NCI-H345 treated with DMSO at 0.1 percent for 48 hours (cell line): ENCODE measurements around the gene DDX11.
"Not testable (repeated sequence)": the region's sequence is repeated elsewhere in the genome, so short reads cannot be mapped to it uniquely, and the experiment has no call there.

ENCODE experiments used
- DNase-seq: peaks from one replicate; lab custom pipeline; 2025; ENCODE audit not compliant: unreplicated experiment; lab: John Stamatoyannopoulos, UW

The DDX11 gene

GRCh38 chr12:31121022-31121728, 47.5 kb downstream of the DDX11 start:
- DNase-seq: not testable (repeated sequence)

- no peak for DNase-seq
These were observed 48.8 kb downstream of the DDX11 start for GRCh38 chr12:31122481-31122880.

GRCh38 chr12:31124158-31124557, 50.5 kb downstream of the DDX11 start:
- DNase-seq: not testable (repeated sequence)

GRCh38 chr12:31125171-31125570, 51.5 kb downstream of the DDX11 start:
- not testable (repeated sequence) for DNase-seq

GRCh38 chr12:31127209-31127848, 53.7 kb downstream of the DDX11 start:
- not testable (repeated sequence) for DNase-seq

- DNase-seq: not testable (repeated sequence)
These were observed 62.9 kb downstream of the DDX11 start for GRCh38 chr12:31136581-31136980.

GRCh38 chr12:31144768-31145167, 71.1 kb downstream of the DDX11 start:
- DNase-seq: not testable (repeated sequence)

- not testable (repeated sequence) for DNase-seq
These were observed 71.6 kb downstream of the DDX11 start for GRCh38 chr12:31145296-31145695.

- not testable (repeated sequence) for DNase-seq
These were observed 73.8 kb downstream of the DDX11 start for GRCh38 chr12:31147415-31147814.

- DNase-seq: not testable (repeated sequence)
These were observed 77.1 kb downstream of the DDX11 start for GRCh38 chr12:31150766-31151165.
